Activated CD8-positive, alpha-beta memory T cell treated with anti-CD3 and anti-CD28 coated beads, Interleukin-2, amount 10 ng/mL, durations not matched to agents 7 days and 5 days (primary cell): ENCODE data around the gene ZNF740. TPM values are rescaled to one million over a fixed set of nuclear protein-coding genes. Genes with fewer than 3 reads are reported as not detected.

ENCODE experiments used
- ATAC-seq: fragments of 150-1000 bp; cut with Tn5 transposase; one replicate; pipeline ENCODE4 v1.10.0; 2021; ENCODE audit warnings: moderate library complexity
- CTCF ChIA-PET: fragments of 350-600 bp; sonication (Branson Sonifier 250); formaldehyde crosslinking; loops from one replicate; lab custom pipeline; 2021; ENCODE audit warnings: antibody characterized with exemption; lab: Charles Lee
- DNase-seq: peaks from one replicate; pipeline ENCODE4 v3.0.0-alpha.2; 2020
- H3K27ac Mint-ChIP-seq: one replicate; pipeline ENCODE4 v1.8.0; 2021; ENCODE audit warnings: mild to moderate bottlenecking, mixed read lengths
- H3K27me3 Mint-ChIP-seq: one replicate; pipeline ENCODE4 v1.8.0; 2021; ENCODE audit warnings: mixed read lengths
- H3K36me3 Mint-ChIP-seq: one replicate; pipeline ENCODE4 v1.8.0; 2021; ENCODE audit warnings: mild to moderate bottlenecking, mixed read lengths
- H3K4me1 Mint-ChIP-seq: one replicate; pipeline ENCODE4 v1.8.0; 2021; ENCODE audit warnings: mixed read lengths
- H3K4me3 Mint-ChIP-seq: one replicate; pipeline ENCODE4 v1.8.0; 2021; ENCODE audit warnings: mild to moderate bottlenecking, moderate library complexity, mixed read lengths
- H3K9me3 Mint-ChIP-seq: one replicate; pipeline ENCODE4 v1.8.0; 2022; ENCODE audit warnings: low read depth, mixed read lengths
- total RNA-seq, 2 experiments: library from RNA; stranded (reverse); gene quantifications; one replicate each; pipeline ENCODE4 v1.2.3, GENCODE V29; 2021

Gene ZNF740
- total RNA-seq, 2 experiments from 2014 or later: 35.8 to 47.0 TPM

DNA sequence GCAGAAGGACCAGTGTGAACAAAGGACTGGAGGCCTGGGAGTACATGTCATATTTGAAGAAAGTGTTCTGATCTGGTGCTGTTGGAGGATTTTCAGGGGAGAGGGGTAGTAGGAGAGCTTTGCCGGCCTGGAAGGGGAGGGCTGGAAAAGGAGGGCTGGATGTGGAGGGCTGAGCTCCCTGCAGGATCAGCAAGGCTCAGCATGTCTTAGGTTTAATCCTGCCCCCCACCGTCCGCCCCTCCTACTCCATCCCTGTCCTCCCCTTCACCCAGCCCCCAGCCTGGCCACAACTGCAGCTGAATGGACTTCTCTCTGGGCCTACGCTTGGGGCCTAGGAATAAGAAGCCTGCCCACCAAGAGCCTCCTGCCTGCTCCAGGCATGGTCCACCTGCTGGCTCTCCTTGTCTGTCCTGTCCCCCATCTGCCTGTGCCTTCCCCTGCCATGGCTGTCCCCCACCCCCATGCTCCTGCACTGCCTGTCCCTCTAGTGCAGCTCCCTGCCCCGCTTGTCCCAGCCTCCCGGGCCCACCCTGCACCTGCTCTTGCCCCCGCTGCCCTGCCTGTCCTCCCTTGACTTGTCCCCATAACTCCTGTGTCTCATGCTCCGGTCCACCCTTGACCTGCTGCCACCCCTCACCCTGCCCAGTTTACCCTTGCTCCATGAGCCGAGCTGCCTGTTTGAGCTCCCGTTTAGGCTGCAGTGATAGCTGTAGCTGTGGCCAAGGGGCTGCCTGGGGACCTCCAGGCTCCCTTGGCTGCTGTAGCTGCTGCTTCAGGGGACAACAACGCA lies 61.3 kb downstream of the ZNF740 start:
- Mint-ChIP-seq H3K9me3 (no peaks in the 10 kb centered on the region), H3K36me3 (no peaks in the 10 kb centered on the region), H3K4me1 (peaks cover 11% of the 10 kb centered on the region), H3K27me3 (peaks cover 28% of the 10 kb centered on the region), H3K27ac (no peak overlapping the region), H3K4me3 (no peak overlapping the region)
- DNase-seq (no peak), ATAC-seq (no peak)
- CTCF ChIA-PET: interaction anchor here (1.4 to 9.0 kb wide), 4 partner anchors 10 to 83 kb away, joined by 6 to 60 read pairs (median 10); a partner anchor contains a TSS

GRCh38 chr12:53244337-53244736 lies 63.8 kb downstream of the ZNF740 start:
- CTCF ChIA-PET: interaction anchor here (0.8 to 9.0 kb wide), 5 partner anchors 22 to 75 kb away, joined by 3 to 60 read pairs (median 3); no protein-coding TSS in a partner anchor
- no peak overlapping the region for H3K27ac Mint-ChIP-seq
- no peak for DNase-seq
- peaks cover 28% of the 10 kb centered on the region for H3K27me3 Mint-ChIP-seq
- H3K36me3 Mint-ChIP-seq: no peaks in the 10 kb centered on the region
- no peak for ATAC-seq
- H3K9me3 Mint-ChIP-seq: no peaks in the 10 kb centered on the region
- peaks cover 4% of the 10 kb centered on the region for H3K4me1 Mint-ChIP-seq
- no peak overlapping the region for H3K4me3 Mint-ChIP-seq

Other genes with a start within 250 kb of the ZNF740 start
- under 1 TPM; 0.54 to 0.99 TPM for gene KRT18, start 231.6 kb upstream of the ZNF740 start, total RNA-seq
- gene EIF4B, start 174.3 kb upstream of the ZNF740 start, total RNA-seq: 100 to 1,000 TPM; 264 to 382 TPM
- under 1 TPM; 0.58 to 0.89 TPM for gene TNS2, start 130.7 kb upstream of the ZNF740 start, total RNA-seq
- 10 to 100 TPM; 27.8 to 29.7 TPM for gene SPRYD3, start 101.3 kb upstream of the ZNF740 start, total RNA-seq
- gene IGFBP6, start 83.1 kb upstream of the ZNF740 start, total RNA-seq: 1 to 10 TPM; 1.8 to 3.9 TPM
- gene SOAT2, start 77.2 kb upstream of the ZNF740 start, total RNA-seq: 1 to 10 TPM; 1.1 to 5.9 TPM
- 10 to 100 TPM; 19.6 to 28.1 TPM for gene CSAD, start 203 bp downstream of the ZNF740 start, total RNA-seq
- 100 to 1,000 TPM; 567 to 729 TPM for gene ITGB7, start 26.5 kb downstream of the ZNF740 start, total RNA-seq
- 10 to 100 TPM; 29.4 to 38.8 TPM for gene RARG, start 51.5 kb downstream of the ZNF740 start, total RNA-seq
- 100 to 1,000 TPM in 1 of 2 experiments, 10 to 100 TPM in 1; 99.0 to 137 TPM for gene ESPL1, start 87.6 kb downstream of the ZNF740 start, total RNA-seq
- gene PFDN5, start 114.8 kb downstream of the ZNF740 start, total RNA-seq: 100 to 1,000 TPM; 283 to 298 TPM
- gene MYG1, start 119.0 kb downstream of the ZNF740 start, total RNA-seq: 10 to 100 TPM; 51.7 to 65.5 TPM
- gene AAAS, start 140.9 kb downstream of the ZNF740 start, total RNA-seq: 10 to 100 TPM; 60.9 to 61.7 TPM
- not detected for gene SP7, start 155.6 kb downstream of the ZNF740 start, total RNA-seq
- 10 to 100 TPM; 68.7 to 71.8 TPM for gene SP1, start 199.5 kb downstream of the ZNF740 start, total RNA-seq
- not detected for gene AMHR2, start 243.1 kb downstream of the ZNF740 start, total RNA-seq